K562 (cell line): ENCODE measurements around the gene RABL6. TPM values are rescaled to one million over a fixed set of nuclear protein-coding genes. Genes with fewer than 3 reads are reported as not detected.

ENCODE experiments used
- ARID1B ChIP-seq: fragments of 450-650 bp; IDR thresholded peaks from 2 replicates; pipeline ENCODE4 v1.6.1; 2016; ENCODE audit warnings: antibody characterized with exemption, mild to moderate bottlenecking, inconsistent platforms
- ATF1 ChIP-seq, 2 experiments: fragments of 450-650 bp in 1 of 2; IDR thresholded peaks; 2 replicates each; pipeline ENCODE4 v1.6.1; 2016; ENCODE audit warnings: missing compliant biosample characterization in 1 of 2, missing genetic modification characterization in 1 of 2
- CTCFL ChIP-seq: IDR thresholded peaks from 2 replicates; pipeline ENCODE4 v1.6.1; 2011; ENCODE audit warnings: borderline replicate concordance, low read depth, mild to moderate bottlenecking, moderate library complexity, low read length; ENCODE audit not compliant: insufficient read depth, poor library complexity, severe bottlenecking
- JUN ChIP-seq, 2 experiments: sonication (generic) in 1 of 2; formaldehyde crosslinking in 1 of 2; IDR thresholded peaks; 2 replicates each; pipeline versions ENCODE4 v1.6.1 to v1.8.0; 2012 to 2022; ENCODE audit warnings: borderline replicate concordance in 2 of 2, mild to moderate bottlenecking in 2 of 2, improper control_type of control experiment in 1 of 2, low read depth in 1 of 2, low read length in 1 of 2, missing genetic modification reagents in 1 of 2
- MAX ChIP-seq: sonication (generic); formaldehyde crosslinking; IDR thresholded peaks from 2 replicates; pipeline ENCODE4 v1.9.0; 2022; ENCODE audit warnings: mild to moderate bottlenecking, missing genetic modification reagents
- NR2C2 ChIP-seq, 2 experiments: fragments of 200-800 bp in 1 of 2; sonication (Bioruptor generic) in 1 of 2; sonication (generic) in 1 of 2; formaldehyde crosslinking in 1 of 2; IDR thresholded peaks; 2 replicates each; pipeline versions ENCODE4 v1.6.1 to v1.8.0; 2016 to 2022; ENCODE audit warnings: mild to moderate bottlenecking in 1 of 2, missing compliant biosample characterization in 1 of 2, missing genetic modification characterization in 1 of 2, missing genetic modification reagents in 1 of 2
- POLR2G ChIP-seq: fragments of 200-400 bp; formaldehyde crosslinking; IDR thresholded peaks from 2 replicates; pipeline ENCODE4 v1.6.1; 2017; ENCODE audit warnings: low read depth, mild to moderate bottlenecking, antibody characterized with exemption, low read length, moderate library complexity
- RBFOX2 ChIP-seq: fragments of 200-400 bp; formaldehyde crosslinking; IDR thresholded peaks from 2 replicates; pipeline ENCODE4 v1.6.1; 2017; ENCODE audit warnings: low read depth, mild to moderate bottlenecking, low read length, moderate library complexity
- STAG1 ChIP-seq: sonication (generic); formaldehyde crosslinking; IDR thresholded peaks from 2 replicates; pipeline ENCODE4 v1.5.0; 2020; ENCODE audit warnings: missing genetic modification reagents, borderline replicate concordance
- ZBTB43 ChIP-seq: sonication (generic); formaldehyde crosslinking; IDR thresholded peaks from 2 replicates; pipeline ENCODE4 v1.8.0; 2023; ENCODE audit warnings: mild to moderate bottlenecking, missing genetic modification reagents
- ZFX ChIP-seq: sonication (generic); formaldehyde crosslinking; IDR thresholded peaks from 2 replicates; pipeline ENCODE4 v1.8.0; 2022; ENCODE audit warnings: mild to moderate bottlenecking, missing genetic modification reagents, moderate library complexity
- ZNF318 ChIP-seq, 2 experiments: fragments of 450-650 bp; IDR thresholded peaks; 2 replicates each; pipeline ENCODE4 v1.6.1; 2016; ENCODE audit warnings: mild to moderate bottlenecking in 2 of 2, borderline replicate concordance in 1 of 2, low read depth in 1 of 2, moderate library complexity in 1 of 2
- polyA plus RNA-seq, 8 experiments: library from polyadenylated mRNA; depleted of rRNA in 4 of 8; stranded (reverse) in 5 of 8; unstranded in 3 of 8; fragments of >200 nt; fragmentation: Nextera tagmentation in 2 of 8; fragmentation: Illumina TruSeq in 1 of 8; extraction: Ambion mirVana in 2 of 8; extraction: Trizol in 1 of 8; gene quantifications; 2 replicates each; pipeline versions ENCODE4 v1.2.1 to v1.2.3, GENCODE V29; 2011 to 2014; ENCODE audit warnings: inconsistent platforms in 1 of 8, missing spikeins in 1 of 8
- total RNA-seq, 7 experiments: library from RNA; depleted of rRNA in 6 of 7; stranded (reverse); fragments of >200 nt in 6 of 7; fragmentation: Illumina TruSeq in 2 of 7; extraction: Trizol in 2 of 7; gene quantifications; 2 replicates each; pipeline versions ENCODE4 v1.2.1 to v1.2.3, GENCODE V29; 2011 to 2021; ENCODE audit warnings: low replicate concordance in 1 of 7

Gene RABL6
- total and polyA plus RNA-seq, 9 of the 15 experiments (the other 6 are each of a cell fraction or from before 2014, with no cell fraction given), result 5.6 to 181 (median 84.5) TPM

DNA sequence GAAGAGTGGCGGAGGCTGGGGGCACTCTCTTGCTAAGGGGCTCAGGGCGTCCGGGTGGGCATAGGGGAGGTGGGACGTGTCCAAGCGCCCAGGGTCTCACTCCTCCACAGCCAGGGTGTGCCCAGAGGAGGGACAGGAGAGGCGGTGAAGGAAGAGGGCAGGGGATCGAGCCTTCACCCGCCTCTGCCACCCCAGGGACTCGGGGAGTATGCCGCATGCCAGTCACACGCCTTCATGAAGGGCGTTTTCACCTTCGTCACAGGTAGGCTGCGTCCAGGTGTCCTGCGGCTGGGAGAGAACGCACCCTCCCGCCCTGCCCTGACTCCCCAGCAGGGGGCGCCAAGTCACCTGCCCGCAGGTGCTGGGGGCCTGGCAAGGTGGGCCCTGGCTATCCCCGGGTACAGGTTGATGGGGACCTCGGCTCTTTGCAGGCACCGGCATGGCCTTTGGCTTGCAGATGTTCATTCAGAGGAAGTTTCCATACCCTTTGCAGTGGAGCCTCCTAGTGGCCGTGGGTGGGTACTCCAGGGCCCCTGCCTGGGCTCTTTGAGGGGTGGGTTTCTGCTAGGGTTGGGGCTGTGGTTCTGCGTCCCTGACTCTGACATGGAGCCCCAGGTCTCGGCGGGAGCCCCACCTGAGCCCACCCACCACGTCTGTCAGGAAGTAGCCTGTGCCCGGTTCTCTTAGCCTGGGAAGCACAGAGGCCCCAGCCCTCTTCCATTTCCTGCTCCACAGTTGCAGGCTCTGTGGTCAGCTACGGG, 16.1 kb upstream of the RABL6 start (continued):
- TF ChIP-seq JUN (IDR thresholded peaks at IDR 0.05; ENCODE audit: borderline replicate concordance, low read depth, low read length), result no peak
- TF ChIP-seq JUN (CRISPR knock-in tag; IDR thresholded peaks at IDR 0.05; ENCODE audit: borderline replicate concordance), result peak; percentile 74; the same call in 1 of the 2 replicates
- TF ChIP-seq NR2C2 (CRISPR knock-in tag; IDR thresholded peaks at IDR 0.05), result peak; percentile 45; the same call in 1 of the 2 replicates
- no peak for TF ChIP-seq NR2C2 (tag; IDR thresholded peaks at IDR 0.05)
- TF ChIP-seq ATF1 (CRISPR knock-in tag; IDR thresholded peaks at IDR 0.05), result no peak
- peak; percentile 14; the same call in 1 of the 2 replicates for TF ChIP-seq ATF1 (tag; IDR thresholded peaks at IDR 0.05)
- TF ChIP-seq ZBTB43 (CRISPR knock-in tag), result 0 out of 2 replicates have a peak, but pooled peaks have one; percentile 67
- peak; percentile 82 for TF ChIP-seq CTCFL
- peak; percentile 49 for TF ChIP-seq STAG1 (CRISPR knock-in tag)
- peak; percentile 64 for TF ChIP-seq MAX (CRISPR knock-in tag)
- peak; percentile 52 for TF ChIP-seq RBFOX2
- TF ChIP-seq POLR2G, result peak; percentile 28
- peak; percentile 36; the same call in 1 of the 2 replicates for TF ChIP-seq ARID1B
- no peak for TF ChIP-seq ZNF318 (IDR thresholded peaks at IDR 0.05; ENCODE audit: borderline replicate concordance in 1 of 2, low read depth in 1 of 2)
- TF ChIP-seq ZFX, result peak; percentile 57
